HG03280 (cell line): ENCODE measurements around the gene P2RX5.
"Not testable (repeated sequence)": the region's sequence is repeated elsewhere in the genome, so short reads cannot be mapped to it uniquely, and the experiment has no call there.

Experiments used
- ATAC-seq: cut with Tn5 transposase; IDR thresholded peaks from one replicate; pipeline ENCODE4 v1.9.1; 2021; ENCODE audit warnings: mild to moderate bottlenecking, moderate library complexity; ENCODE audit not compliant: unreplicated experiment

The P2RX5 gene

GRCh38 chr17:3695723-3696411 lies at the start of gene P2RX5:
TSS of gene P2RX5 (minus strand) at chr17:3696155. CDS start at chr17:3696005, 150 bp downstream.
- peak; percentile 28 for ATAC-seq

DNA sequence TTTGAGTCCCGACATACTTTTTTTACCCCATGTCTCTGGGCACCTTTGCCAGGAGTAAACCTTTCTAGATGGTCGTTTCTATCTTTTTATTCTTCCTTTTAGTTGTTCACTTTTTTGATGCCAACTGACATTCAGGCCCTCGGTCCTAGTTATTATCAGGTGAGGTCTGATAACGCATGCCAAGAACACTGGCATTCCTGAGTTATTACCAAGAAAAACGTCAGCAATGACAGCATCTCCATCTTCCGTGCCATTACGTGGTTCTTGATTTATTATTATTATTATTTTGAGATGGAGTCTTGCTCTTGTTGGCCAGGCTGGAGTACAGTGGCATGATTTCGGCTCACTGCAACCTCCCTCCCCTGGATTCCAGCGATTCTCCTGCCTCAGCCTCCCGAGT lies 49.1 kb upstream of the P2RX5 start:
- no peak for ATAC-seq

GRCh38 chr17:3744014-3744413 lies 48.1 kb upstream of the P2RX5 start:
- no peak for ATAC-seq

DNA sequence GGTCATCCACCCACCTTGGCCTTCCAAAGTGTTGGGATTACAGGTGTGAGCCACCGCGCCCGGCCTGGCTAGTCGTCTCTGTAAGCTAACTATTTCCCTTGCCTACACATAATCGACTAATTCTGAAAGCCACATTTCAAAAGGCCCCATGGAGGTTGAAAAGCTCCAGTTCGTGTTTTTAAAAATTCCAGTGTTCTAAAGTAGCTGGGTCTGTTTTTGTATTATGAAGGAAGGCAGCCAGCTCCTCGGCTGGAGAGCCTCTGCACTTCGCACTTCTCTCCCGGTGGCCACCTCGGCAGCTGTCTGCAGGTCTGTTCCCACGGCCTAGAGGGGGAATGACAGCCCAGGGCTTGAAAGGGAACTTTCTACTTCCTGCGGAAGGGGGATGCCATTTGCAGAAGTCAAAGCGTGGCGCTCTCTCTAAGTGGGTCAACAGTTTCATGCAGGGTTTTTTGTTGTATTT lies 44.7 kb upstream of the P2RX5 start:
- ATAC-seq, result no peak

GRCh38 chr17:3739422-3740124 lies 43.6 kb upstream of the P2RX5 start:
- ATAC-seq, result no peak

GRCh38 chr17:3738562-3739295 lies 42.8 kb upstream of the P2RX5 start:
- ATAC-seq, result no peak

GRCh38 chr17:3735515-3735914 lies 39.6 kb upstream of the P2RX5 start:
- no peak for ATAC-seq

DNA sequence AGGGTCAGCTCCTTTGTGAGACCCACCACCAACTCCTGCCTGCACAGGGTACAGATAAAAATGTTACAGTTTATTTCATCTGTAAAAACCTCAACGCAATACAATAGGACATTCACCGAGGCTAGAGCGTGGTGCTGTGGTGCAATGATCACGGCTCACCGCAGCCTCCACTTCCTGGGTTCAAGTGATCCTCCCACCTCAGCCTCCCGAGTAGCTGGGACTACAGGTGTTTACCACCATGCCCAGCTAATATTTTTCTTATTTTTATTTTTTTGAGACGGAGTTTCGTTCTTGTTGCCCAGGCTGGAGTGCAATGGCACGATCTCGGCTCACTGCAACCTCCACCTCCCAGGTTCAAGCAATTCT lies 38.9 kb upstream of the P2RX5 start:
- not testable (repeated sequence) for ATAC-seq

DNA sequence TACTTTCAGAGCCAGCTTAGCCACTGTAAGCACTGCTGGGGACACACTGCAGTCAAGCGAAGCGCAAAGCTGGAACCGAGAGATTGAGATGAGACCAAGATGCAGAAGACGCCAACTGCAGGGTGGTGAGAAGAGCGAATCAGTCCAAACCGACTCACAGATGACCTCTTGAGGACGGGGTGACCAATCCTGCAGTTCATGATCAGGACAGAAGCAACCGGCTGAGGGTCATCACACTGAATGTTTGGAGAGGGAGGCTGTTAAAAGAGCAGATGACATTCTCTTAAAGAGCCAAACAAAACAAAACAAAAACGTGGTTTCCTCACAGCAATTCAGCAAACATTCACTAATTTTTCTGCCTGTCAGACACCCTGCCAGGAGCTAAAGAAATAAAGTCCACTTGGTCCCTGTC lies 36.3 kb upstream of the P2RX5 start:
- peak; percentile 59 for ATAC-seq

DNA sequence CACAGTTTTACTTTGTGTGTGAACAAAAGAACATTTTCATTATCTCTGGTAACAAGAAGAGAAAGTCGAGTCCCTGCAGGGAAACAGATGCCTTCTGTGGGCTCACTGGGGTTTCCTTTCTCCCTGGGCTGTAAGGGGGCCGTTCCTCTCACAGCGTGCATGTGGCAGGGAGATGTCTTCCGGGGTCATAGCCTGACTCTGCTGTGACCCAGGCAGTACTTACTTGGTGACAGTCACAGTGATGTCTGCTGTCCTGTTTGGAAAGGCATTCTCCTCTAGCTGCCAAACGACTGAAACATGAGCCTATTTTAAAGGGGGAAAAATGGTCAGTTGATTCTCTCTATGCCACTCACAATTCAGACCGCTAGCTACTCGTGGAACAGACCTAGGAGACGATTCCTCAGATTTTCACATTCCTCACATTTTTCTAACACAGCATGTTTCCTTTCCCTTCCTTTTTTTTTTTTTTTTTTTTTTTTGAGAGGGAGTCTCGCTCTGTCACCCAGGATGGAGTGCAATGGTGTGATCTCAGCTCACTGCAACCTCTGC lies 35.0 kb upstream of the P2RX5 start:
- ATAC-seq, result no peak

- ATAC-seq, result no peak
These were observed 33.9 kb upstream of the P2RX5 start for GRCh38 chr17:3729881-3730280.

- ATAC-seq, result not testable (repeated sequence)
These were observed 32.1 kb upstream of the P2RX5 start for GRCh38 chr17:3728099-3728498.

GRCh38 chr17:3727041-3727440 lies 31.1 kb upstream of the P2RX5 start:
- ATAC-seq, result no peak

DNA sequence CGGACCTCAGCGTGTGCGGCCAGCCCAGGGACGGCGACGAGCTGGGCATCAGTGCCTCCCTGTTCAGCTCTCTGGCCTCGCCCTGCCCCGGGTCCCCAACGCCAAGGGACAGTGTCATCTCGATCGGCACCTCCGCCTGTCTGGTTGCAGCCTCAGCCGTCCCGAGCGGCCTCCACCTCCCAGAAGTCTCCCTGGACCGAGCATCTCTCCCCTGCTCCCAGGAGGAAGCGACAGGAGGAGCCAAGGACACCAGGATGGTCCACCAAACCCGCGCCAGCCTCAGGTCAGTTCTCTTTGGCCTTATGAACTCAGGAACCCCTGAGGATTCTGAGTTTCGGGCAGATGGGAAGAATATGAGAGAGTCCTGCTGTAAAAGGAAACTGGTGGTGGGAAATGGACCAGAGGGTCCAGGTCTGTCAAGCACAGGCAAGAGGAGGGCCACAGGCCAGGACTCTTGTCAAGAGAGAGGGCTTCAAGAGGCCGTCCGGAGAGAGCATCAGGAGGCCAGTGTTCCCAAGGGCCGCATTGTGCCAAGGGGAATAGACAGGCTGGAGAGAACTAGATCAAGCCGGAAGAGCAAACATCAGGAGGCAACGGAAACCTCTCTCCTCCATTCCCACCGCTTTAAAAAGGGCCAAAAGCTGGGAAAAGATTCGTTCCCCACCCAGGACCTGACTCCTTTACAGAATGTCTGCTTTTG lies 28.6 kb upstream of the P2RX5 start:
- no peak for ATAC-seq

GRCh38 chr17:3723556-3724377 lies 27.8 kb upstream of the P2RX5 start, which contains the start of gene HASPIN:
TSS of gene HASPIN (plus strand) at chr17:3723903. CDS start at chr17:3723936, 33 bp downstream.
- ATAC-seq, result peak; percentile 88

DNA sequence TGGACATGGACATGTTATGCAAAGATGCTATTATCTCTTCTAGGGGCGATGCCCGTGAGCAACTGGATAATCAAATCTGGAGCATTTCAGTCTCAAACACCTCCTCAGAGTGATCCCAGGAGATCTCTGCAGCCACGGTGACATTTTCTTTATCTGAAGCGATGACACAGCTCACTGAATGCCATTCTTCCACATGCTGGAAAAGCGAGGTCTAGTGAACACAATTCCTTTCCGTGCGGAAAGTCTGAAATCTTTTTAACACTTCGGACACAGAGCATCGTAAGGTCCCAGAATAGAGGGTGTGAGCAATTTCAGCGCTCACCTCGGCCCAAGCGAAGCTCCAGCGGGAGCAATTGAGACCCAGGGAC lies 27.2 kb upstream of the P2RX5 start:
- no peak for ATAC-seq

GRCh38 chr17:3722716-3723115 lies 26.8 kb upstream of the P2RX5 start:
- no peak for ATAC-seq

GRCh38 chr17:3719265-3719664 lies 23.3 kb upstream of the P2RX5 start:
- ATAC-seq, result no peak

DNA sequence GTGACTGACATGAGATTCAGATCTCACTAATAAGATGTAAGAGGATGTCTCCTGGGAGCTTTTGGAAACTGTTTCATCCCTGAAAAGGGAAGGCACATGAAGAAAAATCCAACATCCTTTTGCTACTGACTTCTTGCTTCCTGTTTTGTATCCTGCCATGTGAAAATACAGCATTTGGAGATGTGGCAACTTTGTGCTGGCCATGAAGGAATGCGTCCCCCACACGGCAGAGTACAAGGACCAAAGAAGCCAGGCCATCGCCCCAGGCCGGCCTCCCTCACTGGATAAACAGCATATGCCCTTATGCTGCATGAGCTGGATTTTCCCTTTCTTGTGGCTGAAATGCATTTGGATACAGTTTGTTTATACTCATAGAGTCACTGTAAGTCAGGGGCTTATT lies 22.2 kb upstream of the P2RX5 start:
- ATAC-seq, result no peak

DNA sequence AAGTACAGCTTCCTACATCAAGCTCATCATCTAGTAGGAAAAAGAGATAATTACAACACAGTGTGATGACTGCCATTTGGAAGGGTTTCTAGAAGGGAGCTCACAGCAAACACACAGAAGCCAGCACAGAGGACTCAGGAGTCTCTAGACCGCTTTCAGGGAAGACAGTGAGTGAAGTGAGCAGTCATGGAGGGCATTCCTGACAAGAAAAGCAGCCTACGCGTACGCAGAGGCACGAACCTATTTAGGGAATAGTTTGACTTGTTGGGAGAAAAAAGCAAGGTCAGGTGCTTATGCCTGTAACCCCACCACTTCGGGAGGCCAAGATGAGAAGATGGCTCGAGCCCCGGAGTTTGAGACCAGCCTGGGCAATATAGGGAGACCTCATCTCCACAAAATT lies 19.3 kb upstream of the P2RX5 start:
- no peak for ATAC-seq
